GM18909 (cell line): ENCODE data around the gene MIX23.
A peak's percentile ranks its signal among the peaks of the same experiment; 100 is the strongest.

ENCODE experiments used
- ATAC-seq: cut with Tn5 transposase; IDR thresholded peaks from one replicate; pipeline ENCODE4 v1.9.1; 2021; ENCODE audit warnings: mild to moderate bottlenecking; ENCODE audit not compliant: unreplicated experiment, poor library complexity

Gene MIX23

DNA sequence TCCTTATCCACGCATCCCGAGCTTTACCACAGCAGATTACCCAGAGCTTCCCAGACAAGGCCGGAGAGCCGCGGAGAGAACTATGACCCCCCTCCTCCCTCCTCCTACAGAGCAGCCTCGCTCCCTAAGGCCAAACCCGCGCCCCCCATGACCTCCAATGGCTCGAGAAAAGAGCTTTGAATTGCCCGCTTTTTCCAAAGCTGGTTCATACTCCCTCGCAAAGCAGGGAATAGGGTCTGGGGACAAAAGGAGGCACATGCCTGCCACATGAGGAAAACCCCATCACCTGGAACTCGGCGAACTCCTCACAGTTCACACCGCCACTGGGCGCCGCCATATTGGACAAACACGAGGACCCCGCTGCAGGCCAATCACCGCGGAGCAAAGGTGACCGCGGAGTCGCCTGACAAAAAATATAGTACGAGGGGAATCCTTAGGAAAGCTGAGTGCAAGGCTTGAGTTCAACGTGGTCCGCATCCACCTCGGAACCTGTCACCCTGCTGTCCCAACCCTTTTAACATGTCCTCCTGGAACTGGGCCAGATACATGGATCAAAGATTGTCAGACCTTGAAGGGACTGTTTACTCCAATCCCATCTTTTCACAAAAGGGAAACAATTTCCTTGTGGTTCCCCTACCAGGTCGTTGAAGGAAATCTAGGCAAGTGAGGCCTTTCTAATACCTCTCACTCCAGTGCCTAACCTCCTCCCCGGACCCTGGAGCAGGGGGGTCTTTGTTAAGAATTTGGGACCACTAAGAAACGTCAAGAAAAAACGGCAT lies at the start of gene MIX23:
MIX23 (minus strand) TSS at position 344 of the 779 bp plus-strand sequence; CDS start at position 337, 7 bp downstream.
- ATAC-seq = peak; percentile 46

DNA sequence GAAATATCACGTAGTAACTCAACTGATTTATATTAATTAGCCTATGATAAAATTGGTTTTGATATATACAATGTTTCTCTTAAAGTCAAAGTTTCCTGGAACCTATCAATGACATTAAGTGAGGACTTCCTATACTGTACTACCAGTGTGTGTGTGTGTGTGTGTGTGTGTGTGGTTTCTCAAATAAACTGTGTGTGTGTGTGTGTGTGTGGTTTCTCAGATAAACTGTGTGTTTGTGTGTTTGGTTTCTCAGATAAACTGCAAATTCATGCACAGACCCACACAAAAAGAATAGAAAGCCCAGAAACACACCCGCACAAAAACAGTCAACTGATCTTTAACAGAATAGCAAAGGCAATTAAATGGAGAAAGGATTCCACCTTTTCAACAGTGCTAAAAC lies 47.3 kb upstream of the MIX23 start:
- ATAC-seq = no peak

DNA sequence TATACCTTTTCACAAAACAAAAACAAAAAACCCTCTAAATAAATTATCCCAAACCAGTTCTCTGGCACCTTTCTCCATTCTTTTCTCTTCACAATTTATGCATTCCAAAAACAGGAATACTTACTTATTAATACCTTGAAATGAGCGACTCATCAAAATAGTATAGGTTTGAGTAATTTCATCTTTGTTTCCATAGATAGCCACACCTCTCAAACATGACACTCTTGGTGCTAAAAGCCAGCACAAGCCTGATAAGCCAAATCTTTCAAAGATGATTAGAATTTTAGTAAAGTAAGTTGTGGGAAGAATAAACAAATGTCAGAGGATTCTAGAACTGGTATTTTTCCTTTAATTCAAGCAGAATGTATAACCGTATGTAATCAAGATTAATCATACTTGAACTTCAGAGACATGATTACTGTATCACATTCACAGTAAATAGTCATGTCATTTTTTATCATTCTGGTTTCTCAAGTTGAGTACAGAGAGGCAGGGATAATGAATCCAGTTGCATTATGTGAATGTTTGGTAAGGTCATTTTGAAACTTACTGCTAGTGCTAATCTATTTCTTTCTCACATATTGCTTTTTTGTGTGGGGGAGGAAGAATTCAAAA lies 44.9 kb upstream of the MIX23 start:
- no peak for ATAC-seq

DNA sequence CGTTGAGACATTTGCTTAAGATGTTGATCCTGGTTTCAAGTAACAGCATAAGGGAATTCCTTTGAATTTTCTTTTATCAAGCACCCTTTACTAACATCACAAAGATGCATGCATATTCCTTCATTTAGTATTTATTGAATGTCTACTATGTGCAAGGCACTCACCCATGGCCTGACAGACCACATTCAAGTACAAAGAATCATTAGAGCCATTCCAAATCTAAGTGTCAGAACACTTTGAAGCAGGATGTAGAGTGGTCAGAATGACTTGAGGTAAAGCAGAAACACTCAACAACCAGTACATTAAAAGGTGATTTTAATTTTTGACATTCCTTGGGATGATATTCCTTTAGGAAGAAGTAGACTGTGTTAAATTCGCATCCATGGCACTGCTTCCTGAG lies 38.8 kb upstream of the MIX23 start:
- no peak for ATAC-seq

DNA sequence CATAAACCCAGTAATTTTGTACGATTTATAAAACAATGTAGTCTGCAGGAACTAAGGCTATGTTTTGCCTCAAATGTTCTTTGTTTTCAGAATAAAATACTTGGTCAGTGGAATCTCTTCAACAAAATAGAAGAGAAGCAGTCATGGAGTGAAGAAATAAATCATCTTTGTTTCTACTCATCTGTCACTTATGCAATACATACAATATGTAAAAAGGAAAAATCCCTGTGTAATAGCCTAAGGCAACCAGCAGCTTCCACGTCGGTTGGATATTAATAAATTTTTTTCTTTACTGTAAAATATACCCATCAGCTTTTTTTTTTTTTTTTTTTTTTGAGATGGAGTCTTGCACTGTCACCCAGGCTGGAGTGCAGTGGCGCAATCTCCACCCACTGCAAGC lies 38.1 kb upstream of the MIX23 start:
- ATAC-seq = no peak

DNA sequence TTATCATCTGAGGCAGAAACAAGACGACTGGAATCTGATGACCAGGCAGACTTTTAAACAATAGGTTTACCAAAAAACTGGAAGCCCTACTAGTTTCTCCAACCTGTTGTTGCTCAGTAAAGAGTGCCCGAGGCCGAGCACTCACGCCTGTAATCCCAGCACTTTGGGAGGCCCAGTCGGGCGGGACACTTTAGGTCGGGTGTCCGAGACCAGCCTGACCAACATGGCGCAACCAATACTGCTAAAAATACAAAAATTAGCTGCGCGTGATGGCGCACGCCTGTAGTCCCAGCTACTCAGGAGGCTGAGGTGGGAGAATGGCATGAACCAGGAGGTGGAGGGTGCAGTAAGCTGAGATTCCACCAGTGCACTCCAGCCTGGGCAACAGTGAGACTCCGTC lies 33.9 kb upstream of the MIX23 start:
- no peak for ATAC-seq

DNA sequence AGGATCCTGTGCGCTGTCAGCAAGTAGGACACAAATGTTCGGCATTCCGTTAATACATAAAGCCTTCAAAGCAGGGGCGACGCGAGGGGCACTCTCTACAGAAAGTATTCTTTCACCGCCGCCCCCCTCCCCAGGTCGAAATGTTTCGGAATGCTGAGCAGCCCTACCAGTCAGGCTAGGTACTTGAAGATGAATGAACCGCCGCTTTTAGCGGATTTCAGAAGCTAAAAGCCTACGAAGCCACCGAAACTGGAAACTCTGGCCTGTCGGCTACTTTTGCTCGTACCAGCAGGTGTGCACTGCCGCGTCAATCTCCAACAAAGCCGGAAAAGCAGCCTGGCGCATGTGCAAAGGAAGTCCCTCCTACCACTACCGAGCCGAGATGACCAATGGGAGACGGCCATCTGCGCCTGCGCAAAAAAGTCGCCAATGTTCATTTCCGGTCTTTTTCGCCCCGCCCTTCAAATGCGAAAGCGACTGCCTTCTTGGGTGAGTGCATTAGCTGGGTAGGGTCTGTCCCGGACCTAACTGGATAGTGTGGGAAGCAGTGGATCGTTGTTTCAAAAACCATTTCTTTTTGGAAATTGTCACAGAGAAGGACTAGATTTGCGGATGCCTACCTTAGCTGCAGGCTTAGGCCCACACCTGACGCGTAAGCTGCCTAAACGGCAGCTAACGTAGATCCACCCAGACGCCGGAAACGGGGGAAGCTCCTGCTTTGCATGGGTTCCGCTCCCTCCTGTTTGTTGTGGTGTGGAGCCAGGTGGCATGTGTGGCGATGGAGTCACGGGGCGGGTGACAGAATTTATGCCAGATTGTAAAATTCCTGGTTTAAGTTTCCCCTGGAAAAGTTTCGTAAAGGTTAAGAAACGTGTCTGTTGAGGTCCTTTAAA lies 33.0 kb upstream of the MIX23 start, which contains the start of gene WDR5B:
WDR5B (minus strand) TSS at position 301 of the 893 bp plus-strand sequence. CDS start 534 bp downstream, outside the sequence.
- ATAC-seq = peak; percentile 87

DNA sequence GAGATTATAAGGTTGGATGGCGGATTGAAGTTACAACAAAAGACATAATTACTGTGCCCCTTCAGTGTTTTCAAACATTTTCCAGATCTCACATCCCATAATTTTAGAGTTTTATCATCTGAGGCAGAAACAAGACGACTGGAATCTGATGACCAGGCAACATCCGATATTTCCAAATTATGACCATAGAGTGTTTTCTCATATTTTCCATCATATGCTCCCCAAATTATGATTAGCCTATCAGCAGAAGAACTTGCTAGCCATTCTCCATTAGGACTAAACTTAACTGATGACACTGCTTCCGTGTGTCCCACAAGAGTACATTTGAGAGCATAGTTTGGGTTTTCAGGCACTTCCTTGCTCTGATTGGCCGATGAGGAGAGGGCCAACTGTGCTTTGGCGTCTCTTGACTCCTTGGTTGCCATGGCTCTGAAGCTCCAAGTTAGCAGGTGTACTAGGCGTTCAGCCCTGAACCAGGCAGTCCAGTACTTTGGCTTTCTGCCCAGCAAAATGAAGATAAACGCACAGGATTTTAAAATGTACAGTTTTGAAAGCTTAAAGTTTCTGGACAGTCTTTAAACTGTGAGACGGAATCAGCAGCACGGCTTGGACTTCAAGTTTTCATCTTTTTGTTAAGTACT lies 32.2 kb upstream of the MIX23 start:
- peak; percentile 56 for ATAC-seq

DNA sequence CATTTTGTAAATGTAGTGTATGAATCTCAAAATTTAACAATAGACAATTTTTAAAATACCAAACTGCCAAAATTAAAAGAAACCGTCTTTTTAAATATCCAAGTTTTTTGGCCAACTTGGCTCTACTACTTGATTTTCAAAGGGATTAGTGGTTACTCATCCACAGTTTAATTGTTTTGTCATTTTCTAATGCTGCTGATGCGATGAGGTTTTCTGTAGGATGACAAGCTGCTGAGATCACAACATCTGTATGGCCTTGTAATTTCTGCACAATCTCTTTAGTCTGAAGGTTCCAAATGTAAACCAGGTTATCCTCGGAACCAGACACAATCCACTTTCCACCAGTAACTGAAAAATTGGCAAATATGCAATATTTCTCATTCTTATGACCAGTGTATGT lies 31.4 kb upstream of the MIX23 start:
- no peak for ATAC-seq

DNA sequence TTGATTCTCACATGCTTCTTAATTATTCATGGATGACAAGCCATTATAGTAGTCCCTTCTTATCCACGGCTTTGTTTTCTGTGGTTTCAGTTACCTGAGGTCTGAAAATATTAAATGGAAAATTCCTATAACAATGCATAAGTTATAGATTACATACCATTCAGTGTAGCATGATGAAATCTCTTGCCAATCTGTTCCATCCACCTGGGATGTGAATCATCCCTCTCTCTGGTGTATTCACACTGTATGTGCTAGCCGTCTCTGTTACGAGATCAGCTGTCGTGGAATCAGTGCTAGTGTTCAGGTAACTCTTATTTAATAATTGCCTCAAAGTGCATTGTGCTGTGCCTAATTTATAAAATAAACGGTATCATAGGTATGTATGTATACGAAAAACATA lies 27.6 kb upstream of the MIX23 start:
- no peak for ATAC-seq

DNA sequence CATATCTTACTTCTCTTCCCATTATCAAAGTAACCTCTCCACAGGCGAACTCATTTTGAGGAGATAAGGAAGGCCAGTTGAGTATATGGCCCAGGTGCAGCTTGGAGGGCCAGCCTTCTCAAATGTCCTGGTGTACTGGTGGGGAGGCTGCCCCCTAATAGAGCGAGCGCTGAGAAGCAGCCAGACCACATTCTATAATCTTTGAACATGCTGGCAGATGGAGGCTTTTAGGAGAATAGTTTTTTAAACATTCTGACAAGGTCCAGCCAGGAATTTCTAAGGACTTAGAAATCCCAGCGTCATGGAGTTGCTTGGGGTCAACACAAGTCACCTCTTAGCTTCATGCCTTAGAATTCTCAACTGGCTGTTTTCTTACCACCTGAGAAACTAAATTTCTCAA lies 27.1 kb upstream of the MIX23 start:
- ATAC-seq = no peak

DNA sequence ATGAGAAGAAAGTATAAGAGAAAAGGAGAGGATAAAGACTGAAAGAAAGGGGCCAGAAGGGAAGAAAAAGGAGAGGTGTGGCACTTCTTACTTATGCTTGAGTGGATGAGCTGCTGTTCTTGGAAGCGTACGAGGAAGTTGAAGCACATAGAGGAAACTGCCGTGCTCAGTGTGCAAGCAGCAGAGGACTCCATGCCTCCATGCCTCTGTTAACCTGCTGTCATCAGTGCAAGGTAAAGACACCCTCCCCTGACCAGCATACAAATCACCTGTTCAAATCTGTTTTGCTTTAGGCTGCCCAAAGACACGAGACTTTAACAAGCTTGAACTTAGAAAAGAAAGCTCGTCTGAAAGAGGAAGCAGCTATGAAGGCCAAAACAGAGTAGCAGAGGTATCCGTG lies 26.4 kb upstream of the MIX23 start:
- ATAC-seq = no peak

DNA sequence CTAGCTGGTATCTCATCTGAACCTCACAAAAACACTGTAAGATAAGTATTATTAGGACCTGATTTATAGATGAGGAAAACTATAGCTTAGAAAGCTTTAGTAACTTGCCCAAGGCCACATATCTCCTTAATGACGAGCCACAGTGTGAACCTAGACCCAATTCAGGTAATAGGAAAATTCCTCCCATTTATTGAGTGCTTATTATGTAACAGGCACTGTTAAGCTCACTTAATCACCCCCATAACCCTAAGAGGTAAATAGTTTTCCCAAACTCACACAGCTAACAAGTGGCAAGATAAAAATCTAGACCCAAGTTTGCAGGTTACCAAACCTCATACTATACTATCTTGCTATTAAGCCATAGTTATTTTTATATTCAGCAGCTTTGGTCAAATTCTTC lies 24.9 kb upstream of the MIX23 start:
- ATAC-seq = no peak

DNA sequence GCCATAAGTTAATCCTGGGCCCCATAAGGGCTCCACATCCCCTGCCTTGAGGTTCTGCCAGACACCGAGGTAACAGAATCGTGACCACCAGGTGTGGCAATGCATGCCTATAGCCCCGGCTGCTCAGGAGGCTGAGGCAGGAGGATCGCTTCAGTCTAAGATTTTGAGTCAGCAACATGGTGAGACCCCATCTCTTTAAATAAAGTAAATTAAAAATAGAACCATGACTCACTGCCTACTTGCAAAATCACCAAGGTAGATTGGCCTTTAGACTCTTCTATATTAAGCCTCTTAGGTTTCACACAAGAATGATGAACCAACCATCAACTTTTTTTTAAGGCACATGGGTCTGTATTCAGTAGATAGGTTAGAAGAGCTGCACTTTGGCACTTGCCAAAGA lies 23.2 kb upstream of the MIX23 start:
- no peak for ATAC-seq

DNA sequence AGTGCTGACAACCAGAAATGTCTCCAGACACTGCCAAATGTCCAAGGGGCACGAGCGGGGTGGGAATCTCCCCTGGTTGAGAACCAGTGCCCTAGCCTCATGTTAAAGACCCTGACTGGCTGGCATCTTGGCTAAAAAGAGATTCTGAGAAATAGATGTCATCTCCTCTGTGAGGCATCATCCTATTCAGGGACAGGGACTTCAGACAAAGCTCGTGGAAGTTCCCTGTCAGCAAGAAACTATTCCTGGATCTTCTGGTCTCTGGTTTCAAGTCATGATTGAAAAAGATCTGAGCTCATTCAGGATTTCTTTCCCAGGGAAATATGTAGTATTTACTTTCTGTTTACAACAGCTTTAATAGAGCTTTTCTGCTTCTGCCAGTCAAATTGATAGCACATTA lies 22.0 kb upstream of the MIX23 start:
- ATAC-seq = no peak

DNA sequence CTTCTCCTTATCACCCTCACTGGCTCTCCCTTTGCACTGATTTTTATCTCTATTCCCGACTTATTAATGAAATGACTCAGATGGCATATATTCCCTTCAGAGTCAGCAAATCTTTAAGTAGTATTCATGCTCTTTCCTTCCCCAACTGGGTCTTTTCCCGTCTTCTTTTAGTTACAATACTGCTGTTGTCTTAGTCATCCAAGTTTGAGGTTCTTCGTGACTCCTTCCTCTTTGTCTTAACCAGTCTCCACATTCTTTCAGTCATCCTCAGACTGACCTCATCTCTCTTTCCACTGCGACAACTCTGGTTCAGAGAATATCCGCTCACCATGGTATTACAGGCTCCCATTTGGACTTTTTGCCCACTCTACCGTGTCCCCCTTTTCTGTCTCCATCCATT lies 20.5 kb upstream of the MIX23 start:
- no peak for ATAC-seq

DNA sequence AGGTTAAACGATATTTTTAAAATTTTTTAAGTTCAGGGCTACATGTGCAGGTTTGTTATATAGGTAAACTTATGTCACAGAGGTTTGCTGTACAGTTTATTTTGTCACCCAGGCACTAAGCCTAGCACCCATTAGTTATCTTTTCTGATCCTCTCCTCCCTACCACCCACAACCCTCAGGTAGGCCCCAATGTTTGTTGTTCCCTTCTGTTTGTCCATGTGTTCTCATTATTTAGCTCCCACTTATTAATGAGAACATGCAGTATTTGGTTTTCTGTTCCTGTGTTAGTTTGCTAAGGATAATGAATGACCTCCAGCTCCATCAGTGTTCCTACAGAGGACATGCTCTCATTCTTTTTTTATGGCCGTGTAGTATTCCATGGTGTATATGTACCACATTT lies 15.9 kb upstream of the MIX23 start:
- no peak for ATAC-seq

DNA sequence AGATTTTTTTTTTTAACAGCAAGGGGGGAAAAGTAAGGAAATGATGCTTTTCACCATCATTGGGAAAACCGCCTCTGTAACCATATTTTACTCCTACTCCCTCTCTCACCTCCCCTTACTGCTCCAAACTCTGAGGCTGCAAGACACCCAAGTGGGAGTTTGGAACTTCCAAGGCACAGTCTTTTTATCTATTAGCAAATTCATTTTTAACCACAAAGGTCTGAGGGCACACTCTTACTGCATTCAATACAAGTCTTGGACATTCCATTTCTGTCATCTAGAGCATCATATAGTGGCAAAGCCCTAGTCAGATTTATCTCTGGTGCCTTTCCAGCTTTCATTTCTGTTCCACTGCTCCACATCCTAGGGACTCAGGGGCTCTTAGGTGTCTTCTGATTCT lies 14.2 kb upstream of the MIX23 start:
- no peak for ATAC-seq

DNA sequence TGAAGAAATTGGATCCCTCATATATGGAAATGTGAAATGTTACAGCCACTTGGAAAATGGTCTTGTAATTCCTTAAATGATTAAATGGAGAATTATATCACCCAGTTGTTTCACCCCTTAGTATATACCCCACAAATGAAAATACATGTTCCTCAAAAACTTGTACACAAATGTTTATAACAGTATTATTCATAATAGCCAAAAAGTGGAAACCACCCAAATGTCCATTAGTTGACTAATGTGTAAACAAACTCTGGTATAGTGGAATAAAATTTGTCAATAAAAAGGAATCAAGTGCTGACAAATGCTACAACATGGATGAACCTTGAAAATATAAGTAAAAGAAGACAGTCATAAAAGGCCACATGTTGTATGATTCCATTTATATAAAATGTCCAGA lies 13.5 kb upstream of the MIX23 start:
- ATAC-seq = no peak

DNA sequence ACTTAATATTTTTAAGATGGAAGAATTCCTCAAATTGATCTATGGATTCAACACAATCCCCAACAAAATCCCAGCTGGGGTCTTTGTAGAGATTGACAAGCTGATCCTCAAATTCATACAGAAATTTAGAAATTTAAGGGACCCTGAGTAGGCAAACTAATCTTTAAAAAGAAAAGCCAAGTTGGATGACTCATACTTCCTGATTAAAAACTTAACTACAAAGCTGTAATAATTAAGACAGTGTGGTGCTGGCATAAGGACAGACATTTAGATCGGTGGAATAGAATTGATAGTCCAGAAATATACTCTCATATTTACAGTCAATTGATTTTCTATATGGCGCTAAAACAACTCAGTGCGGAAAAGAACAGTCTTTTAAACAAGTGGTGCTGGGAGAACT lies 12.6 kb upstream of the MIX23 start:
- ATAC-seq = no peak

DNA sequence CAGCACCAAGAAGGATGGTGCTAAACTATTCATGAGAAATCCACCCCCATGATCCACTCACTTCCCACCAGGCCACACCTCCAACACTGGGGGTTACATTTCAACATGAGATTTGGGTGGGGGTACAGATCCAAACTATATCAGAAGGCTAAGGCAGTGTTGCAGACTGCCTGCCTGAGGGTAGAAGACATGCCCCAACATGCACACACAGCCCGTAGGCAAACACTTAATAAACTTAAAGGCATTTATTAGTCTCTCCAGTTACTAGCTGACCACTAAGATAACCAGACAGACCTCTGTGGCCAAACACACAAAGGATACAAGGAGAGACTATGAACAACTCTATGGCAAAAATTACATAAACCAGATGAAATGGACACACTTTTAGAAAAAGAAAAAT lies 11.1 kb upstream of the MIX23 start:
- no peak for ATAC-seq
